HG03066 (cell line): ENCODE measurements around the gene ATP6V1C2.
"Not testable (repeated sequence)": the region's sequence is repeated elsewhere in the genome, so short reads cannot be mapped to it uniquely, and the experiment has no call there.

Experiments used
- ATAC-seq: cut with Tn5 transposase; IDR thresholded peaks from one replicate; pipeline ENCODE4 v1.9.1; 2021; ENCODE audit warnings: low read depth; ENCODE audit not compliant: unreplicated experiment

Gene ATP6V1C2

DNA sequence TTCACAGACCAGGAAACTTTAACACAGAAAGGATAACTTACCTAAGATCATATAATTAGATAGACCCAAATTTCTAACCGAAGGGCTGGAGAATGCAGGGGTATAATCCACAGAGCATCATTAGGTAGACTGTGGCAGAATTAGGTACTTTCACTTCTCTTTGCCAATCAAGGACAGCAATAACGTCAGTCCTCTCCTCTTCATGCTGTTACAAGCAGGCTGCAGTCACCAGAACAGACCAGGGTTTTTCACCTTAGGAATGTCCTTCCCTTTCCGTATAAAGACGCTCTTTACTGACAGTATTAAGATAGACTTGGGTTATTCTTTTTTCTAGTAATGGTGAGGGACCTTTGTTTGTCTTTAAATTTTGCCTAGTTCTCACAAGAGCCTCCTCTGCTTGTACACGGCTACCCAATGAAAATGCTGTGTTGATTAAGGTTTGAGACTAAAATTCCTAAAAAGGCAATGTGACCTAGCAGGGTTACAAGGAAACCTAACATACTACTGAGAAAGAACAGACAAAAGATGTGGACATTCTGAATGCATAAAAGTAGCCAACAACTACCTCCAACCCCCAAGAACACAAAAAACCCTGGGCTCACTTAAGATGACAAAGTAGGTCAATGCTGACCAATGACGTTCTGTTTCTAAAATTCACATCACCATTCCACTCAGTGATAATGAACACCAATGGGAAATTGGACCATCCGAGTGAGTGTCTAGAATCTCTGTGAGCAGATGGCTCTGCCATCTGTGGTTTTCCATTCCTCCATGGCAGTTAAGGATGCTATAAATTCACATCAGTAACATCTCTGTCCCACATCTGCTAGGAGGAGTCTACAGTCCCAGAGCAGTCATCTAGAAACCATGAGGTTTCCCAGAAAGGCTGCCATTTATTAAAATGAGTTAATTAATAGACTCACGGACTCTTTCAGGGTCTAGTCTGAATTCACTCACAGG lies 89.1 kb downstream of the ATP6V1C2 start:
- ATAC-seq = peak; percentile 25

- ATAC-seq = no peak
Measured at GRCh38 chr2:10811517-10811916, 90.1 kb downstream of the ATP6V1C2 start.

DNA sequence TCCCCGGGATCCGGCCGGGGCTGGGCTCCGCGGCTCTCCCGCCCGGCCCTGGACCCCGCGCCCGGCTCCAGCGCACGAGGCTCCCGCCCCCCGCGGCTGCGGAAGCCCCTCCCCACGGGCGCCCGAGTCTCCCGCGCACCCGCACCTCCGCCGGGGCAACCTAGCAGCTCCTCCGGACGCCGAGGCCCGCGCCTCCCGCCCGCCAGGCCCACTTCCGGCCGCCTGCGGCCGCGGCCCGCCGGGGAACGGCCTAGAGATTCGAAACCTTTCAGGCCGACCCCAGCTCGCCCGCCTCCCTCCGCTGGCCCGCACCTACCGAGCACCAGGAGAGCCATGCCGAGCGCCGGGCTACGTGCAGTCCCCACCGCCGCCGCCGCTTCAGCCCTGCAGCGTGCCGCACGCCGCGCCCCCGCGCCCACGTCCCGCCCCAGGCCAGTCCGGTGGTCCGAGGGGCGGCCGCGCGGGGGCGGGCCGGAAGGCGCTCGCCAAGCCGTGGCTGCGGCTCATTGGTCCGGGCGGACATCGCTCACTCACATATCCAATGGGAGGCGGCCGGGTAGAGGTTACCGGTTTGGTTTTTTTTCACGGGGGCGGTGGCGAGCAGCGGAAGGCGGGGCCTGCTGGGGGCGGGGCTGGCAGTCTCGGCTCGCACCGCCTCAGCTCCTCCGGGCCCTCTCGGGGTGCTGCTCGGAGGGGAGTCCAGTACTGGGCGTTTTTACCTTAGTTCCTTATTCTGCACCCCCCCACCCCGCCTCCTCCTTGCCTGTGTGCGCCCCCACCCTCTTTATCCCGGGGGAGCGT lies 91.1 kb downstream of the ATP6V1C2 start, which contains the start of gene PDIA6:
Gene PDIA6 (minus strand): TSS at position 424 of the 801 bp plus-strand sequence. CDS start 89 bp downstream, at position 335.
- ATAC-seq = peak; percentile 79

DNA sequence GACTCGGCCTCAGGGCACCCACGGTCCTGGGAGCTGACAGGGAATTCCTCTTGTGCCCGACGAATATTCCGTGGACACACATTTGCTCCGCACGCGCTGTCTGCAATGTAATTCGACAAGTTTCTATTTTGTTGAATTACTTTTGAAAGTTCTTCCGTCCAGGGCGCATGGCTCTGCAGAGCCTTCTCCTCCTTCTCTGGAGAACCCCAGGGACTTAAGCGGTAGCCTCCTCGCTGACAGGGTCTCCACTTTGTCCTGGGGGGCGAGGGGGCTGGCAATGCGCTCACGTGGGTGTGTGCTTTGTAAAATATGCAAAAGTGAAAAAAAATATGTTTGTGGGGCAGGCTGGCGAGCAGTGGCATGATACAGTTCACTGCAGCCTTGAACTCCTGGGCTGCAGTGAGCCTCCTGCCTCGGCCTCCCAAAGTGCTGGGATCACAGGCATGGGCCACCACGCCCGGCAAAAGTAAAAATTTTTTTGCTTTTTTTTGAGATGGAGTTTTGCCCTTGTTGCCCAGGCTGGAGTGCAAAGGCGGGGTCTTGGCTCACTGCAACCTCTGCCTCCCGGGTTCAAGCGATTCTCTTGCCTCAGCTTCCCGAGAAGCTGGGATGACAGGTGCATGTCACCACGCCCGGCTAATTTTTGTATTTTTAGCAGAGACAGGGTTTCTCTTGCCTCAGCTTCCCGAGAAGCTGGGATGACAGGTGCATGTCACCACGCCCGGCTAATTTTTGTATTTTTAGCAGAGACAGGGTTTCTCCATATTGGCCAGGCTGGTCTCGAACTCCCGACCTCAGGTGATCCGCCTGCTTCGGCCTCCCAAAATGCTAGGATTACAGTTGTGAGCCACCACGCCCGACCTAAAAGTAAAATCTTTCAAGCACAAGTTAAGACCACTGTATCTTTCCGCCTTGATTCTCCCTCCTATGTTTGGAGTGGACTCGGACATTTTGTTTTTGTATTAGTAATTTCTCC lies 92.0 kb downstream of the ATP6V1C2 start:
- not testable (repeated sequence) for ATAC-seq

DNA sequence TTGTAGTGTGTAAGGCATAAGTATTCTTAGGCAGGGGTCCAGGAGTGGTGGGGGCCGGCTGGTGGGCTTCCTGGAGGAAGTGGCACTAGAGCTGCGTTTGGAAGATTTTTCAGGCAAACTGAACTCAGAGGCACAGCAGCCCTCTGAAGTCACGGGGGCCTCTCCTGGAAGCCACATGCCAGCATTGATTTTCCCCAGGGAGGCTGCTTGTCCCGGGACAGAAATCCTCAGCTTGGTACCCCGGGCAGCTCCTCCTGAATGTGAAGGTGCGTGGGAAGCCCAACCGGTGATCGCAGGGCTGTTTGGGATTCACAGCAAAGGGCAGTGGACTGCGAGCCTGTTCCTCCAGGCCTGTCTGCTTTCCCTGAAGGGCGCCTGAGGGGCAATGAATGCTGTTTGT lies 92.7 kb downstream of the ATP6V1C2 start:
- ATAC-seq = no peak

DNA sequence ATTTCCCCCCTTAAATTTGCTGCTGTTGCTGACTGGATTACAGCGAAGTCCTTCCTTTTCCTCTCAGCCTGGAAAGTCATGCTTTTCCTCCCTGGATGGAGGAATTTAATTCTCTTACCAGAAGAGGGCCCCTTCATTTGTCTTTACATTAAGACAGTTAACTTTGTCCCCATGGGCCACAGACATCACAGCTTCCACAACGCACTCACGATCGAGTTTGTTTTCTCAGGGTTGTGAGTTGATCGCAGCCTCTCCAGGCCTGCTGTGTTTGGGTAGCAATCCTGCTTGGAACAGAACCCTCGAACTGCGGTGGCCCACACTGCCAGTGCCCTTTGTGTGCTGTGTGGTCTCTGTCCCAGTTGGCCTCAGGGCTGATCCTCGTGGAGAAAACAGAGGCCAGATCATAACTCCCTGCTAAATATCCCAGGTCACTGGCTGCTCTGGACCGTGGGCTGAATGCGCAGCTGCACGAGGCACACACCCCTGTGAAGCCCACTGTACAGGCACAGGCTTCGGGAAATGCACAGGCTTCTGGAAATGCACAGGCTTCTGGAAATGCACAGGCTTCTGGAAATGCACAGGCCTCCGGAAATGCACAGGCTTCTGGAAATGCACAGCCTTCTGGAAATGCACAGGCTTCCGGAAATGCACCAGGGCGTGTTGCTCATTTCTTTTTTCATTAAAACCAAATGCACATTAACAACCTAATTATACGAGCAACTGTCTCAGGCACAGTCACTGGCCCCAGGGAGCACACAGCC lies 93.3 kb downstream of the ATP6V1C2 start:
- ATAC-seq = no peak

GRCh38 chr2:10817413-10817812 lies 96.0 kb downstream of the ATP6V1C2 start:
- ATAC-seq = no peak

GRCh38 chr2:10818305-10818704 lies 96.9 kb downstream of the ATP6V1C2 start:
- ATAC-seq = not testable (repeated sequence)

- ATAC-seq = no peak
Measured at GRCh38 chr2:10818984-10819383, 97.6 kb downstream of the ATP6V1C2 start.

DNA sequence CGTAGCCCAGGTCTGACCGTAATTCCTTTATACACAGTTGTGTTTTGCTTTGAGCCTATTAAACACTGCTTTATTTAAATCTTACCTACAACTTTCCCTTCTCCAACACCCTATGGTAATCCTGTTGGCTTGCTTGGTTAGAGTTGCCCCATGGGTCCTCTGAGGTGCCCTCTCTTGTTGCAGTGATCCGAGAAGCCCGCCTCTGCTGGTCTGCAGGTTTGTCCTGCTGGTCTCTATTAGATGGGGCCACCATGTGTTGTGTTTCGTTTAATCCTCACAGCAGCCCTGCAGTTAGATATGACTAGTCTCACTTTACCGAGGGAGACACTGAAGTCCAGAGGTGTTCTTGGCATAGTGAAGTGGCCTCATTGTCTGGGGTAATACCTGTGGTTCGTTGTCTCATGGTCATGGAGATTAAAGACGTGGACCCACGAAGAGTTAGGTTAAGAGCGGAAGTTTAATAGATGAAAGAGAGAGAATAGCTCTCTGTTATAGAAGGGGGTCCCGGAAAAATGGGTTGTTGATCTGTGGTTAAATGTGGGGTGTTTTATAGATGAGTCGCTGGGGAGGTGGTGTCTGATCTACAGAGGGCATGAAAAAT lies 98.4 kb downstream of the ATP6V1C2 start:
- no peak for ATAC-seq

DNA sequence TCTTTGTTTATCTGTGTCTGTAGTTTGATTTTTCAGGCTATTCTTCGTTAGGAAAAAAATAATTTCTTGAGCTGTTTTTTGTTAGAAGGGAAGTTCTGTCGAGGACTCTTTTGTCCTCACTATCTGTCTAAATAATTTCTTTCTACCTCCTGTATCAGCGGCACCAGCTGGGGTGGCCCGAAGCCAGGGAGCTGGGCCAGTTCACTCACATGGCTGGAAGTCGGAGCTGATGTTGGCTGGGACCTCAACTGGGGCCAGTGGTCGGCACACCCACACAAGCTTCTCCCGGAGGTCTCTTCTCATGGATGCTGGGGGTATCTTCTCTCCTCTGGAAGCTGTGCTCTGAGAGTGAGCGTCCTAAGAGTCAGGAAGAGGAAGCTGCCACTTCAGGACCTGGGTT lies 99.1 kb downstream of the ATP6V1C2 start:
- ATAC-seq = no peak

GRCh38 chr2:10820978-10821695 lies 99.7 kb downstream of the ATP6V1C2 start:
- ATAC-seq = no peak

GRCh38 chr2:10824191-10824590 lies 102.8 kb downstream of the ATP6V1C2 start:
- no peak for ATAC-seq

GRCh38 chr2:10826026-10826425 lies 104.6 kb downstream of the ATP6V1C2 start:
- ATAC-seq = no peak

GRCh38 chr2:10826625-10827024 lies 105.2 kb downstream of the ATP6V1C2 start:
- no peak for ATAC-seq

DNA sequence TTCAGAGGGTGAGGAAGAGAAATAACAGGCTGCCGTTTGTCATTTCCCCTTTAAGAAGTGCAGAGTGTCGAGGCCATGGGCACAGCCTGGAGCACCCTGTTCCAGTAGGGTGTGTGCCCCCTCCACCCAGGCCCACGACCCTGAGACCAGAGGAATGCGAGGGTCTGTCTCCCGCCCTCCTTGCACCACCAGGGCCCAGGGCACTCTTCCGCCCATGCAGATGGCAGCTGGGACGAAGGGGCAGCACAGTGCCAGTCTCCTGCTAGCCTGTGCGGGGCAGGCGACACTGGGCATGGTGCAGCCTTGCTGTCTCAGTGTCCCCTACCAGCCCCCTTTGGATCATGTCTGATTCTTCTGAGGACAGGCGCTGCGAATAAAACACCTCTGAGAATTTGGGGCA lies 106.9 kb downstream of the ATP6V1C2 start:
- ATAC-seq = no peak

DNA sequence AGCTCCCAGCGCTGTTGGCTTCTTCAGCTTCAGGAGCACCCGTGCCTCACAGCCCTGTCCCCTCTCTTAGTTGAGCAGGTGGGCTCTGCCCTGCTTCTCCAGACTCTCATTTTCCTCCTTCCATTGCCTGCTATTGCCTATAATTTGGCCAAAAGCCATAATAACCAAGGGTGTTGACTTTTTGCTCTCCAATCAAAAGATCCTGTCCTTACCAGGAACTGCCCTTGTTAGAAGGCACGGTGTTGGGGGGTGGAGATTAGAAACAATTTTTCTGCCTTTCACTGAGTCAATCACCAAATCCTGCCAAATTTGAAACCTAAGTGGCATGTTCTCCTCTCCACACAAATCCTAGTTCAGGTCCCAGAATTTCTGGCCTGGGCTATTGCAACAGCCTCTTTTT lies 107.9 kb downstream of the ATP6V1C2 start:
- ATAC-seq = no peak

DNA sequence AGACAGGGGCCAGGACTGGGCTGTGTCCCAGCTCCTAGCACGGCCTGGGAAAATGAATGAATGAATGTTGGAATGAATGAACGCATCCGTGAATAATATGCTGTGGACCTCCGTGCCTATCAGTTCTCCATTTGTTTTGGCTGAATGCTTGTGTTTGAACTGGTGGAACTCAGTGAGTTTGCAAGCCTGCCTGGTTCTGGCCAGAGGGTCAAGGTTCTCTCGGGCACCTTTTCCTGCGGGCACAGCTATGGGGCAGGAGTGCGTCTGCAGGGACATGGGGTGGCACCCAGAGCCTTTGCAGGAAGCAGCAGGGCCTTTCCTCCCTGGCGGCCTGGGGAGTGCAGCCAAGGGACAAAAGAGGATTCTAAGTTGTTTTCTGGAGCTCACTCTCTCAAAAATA lies 108.8 kb downstream of the ATP6V1C2 start:
- no peak for ATAC-seq
